Chondrocyte (in vitro differentiated cells): Measurements from ENCODE around the gene MBTD1. TPM values are rescaled to one million over a fixed set of nuclear protein-coding genes. Genes with fewer than 3 reads are reported as not detected.
A peak's percentile ranks its signal among the peaks of the same experiment; 100 is the strongest.
"Not testable (repeated sequence)": the region's sequence is repeated elsewhere in the genome, so short reads cannot be mapped to it uniquely, and the experiment has no call there.

Experiments
- DNase-seq: peaks from one replicate; pipeline ENCODE4 v3.0.0; 2021; ENCODE audit warnings: mixed read lengths, low spot score
- H3K27ac Mint-ChIP-seq: one replicate; pipeline ENCODE4 v1.8.0; 2021; ENCODE audit warnings: mild to moderate bottlenecking, moderate library complexity, mixed read lengths; ENCODE audit not compliant: unreplicated experiment
- H3K27me3 Mint-ChIP-seq: 2 replicates; pipeline ENCODE4 v1.8.0; 2021; ENCODE audit warnings: low read depth, mixed read lengths
- H3K36me3 Mint-ChIP-seq: 2 replicates; pipeline ENCODE4 v1.8.0; 2021; ENCODE audit warnings: low read depth, mixed read lengths
- H3K4me1 Mint-ChIP-seq: 2 replicates; pipeline ENCODE4 v1.8.0; 2021; ENCODE audit warnings: low read depth, mild to moderate bottlenecking, mixed read lengths
- H3K4me3 Mint-ChIP-seq: one replicate; pipeline ENCODE4 v1.8.0; 2021; ENCODE audit warnings: mild to moderate bottlenecking, moderate library complexity, mixed read lengths; ENCODE audit not compliant: unreplicated experiment
- H3K9me3 Mint-ChIP-seq: 2 replicates; pipeline ENCODE4 v1.8.0; 2021; ENCODE audit warnings: low read depth, mixed read lengths
- CTCF ChIP-seq: fragments of 200-600 bp; sonication (generic); IDR thresholded peaks from 2 replicates; pipeline ENCODE4 v1.5.0; 2021; ENCODE audit warnings: antibody characterized with exemption, mild to moderate bottlenecking, moderate library complexity
- total RNA-seq: library from RNA; stranded (reverse); gene quantifications from 3 replicates; pipeline ENCODE4 v1.2.1, GENCODE V29; 2021

Gene MBTD1
- total RNA-seq, 1 donor from 2014 or later = 10.9 TPM

- H3K9me3 Mint-ChIP-seq = no peaks in the 10 kb centered on the region
- no peak overlapping the region for H3K4me3 Mint-ChIP-seq
- peaks cover 34% of the 10 kb centered on the region for H3K36me3 Mint-ChIP-seq
- H3K4me1 Mint-ChIP-seq = peaks cover 12% of the 10 kb centered on the region
- no peak for TF ChIP-seq CTCF
- no peak overlapping the region for H3K27ac Mint-ChIP-seq
- no peak for DNase-seq
- no peaks in the 10 kb centered on the region for H3K27me3 Mint-ChIP-seq
Observed at GRCh38 chr17:51270636-51271035, 10.8 kb upstream of the MBTD1 start.

- DNase-seq = no peak
- H3K9me3 Mint-ChIP-seq = no peaks in the 10 kb centered on the region
- H3K27me3 Mint-ChIP-seq = no peaks in the 10 kb centered on the region
- TF ChIP-seq CTCF = no peak
- H3K4me3 Mint-ChIP-seq = no peak overlapping the region
- peaks cover 34% of the 10 kb centered on the region for H3K36me3 Mint-ChIP-seq
- H3K27ac Mint-ChIP-seq = no peak overlapping the region
- H3K4me1 Mint-ChIP-seq = peaks cover 6% of the 10 kb centered on the region
Observed at GRCh38 chr17:51269991-51270390, 10.1 kb upstream of the MBTD1 start.

GRCh38 chr17:51264466-51264865 lies 4.6 kb upstream of the MBTD1 start:
- not testable (repeated sequence) for H3K27me3 Mint-ChIP-seq, H3K9me3 Mint-ChIP-seq, H3K4me3 Mint-ChIP-seq, DNase-seq
- H3K27ac Mint-ChIP-seq = peak overlapping the region; percentile 65
- peaks cover 26% of the 10 kb centered on the region for H3K4me1 Mint-ChIP-seq
- H3K36me3 Mint-ChIP-seq = peaks cover 21% of the 10 kb centered on the region

GRCh38 chr17:51263006-51263405 lies 3.2 kb upstream of the MBTD1 start:
- DNase-seq = no peak
- Mint-ChIP-seq H3K4me1 (peaks cover 38% of the 10 kb centered on the region), H3K27ac (peak overlapping the region; percentile 91), H3K4me3 (peak overlapping the region; percentile 46), H3K27me3 (no peaks in the 10 kb centered on the region), H3K9me3 (no peaks in the 10 kb centered on the region), H3K36me3 (peaks cover 13% of the 10 kb centered on the region)
- no peak for TF ChIP-seq CTCF

- Mint-ChIP-seq H3K27me3 (no peaks in the 10 kb centered on the region), H3K27ac (peak overlapping the region; percentile 77), H3K36me3 (peaks cover 6% of the 10 kb centered on the region), H3K4me3 (peak overlapping the region; percentile 74), H3K4me1 (peaks cover 55% of the 10 kb centered on the region), H3K9me3 (no peaks in the 10 kb centered on the region)
- TF ChIP-seq CTCF = no peak
- no peak for DNase-seq
Observed at GRCh38 chr17:51261024-51261963, 1.4 kb upstream of the MBTD1 start.
